Activated T-helper 1 cell treated with Interleukin-2 at 50 U/mL for 16 hours (primary cell): ENCODE measurements around the gene XPC.
"Not testable (repeated sequence)": the region's sequence is repeated elsewhere in the genome, so short reads cannot be mapped to it uniquely, and the experiment has no call there.

Experiments used
- DNase-seq: peaks from one replicate; pipeline ENCODE4 v3.0.0-alpha.2; 2020; ENCODE audit warnings: low read depth

Gene XPC

GRCh38 chr3:14178247-14179113, at the start of gene XPC, which contains the start of gene LSM3:
Gene XPC, minus strand, starts transcription at chr3:14178601. Its CDS starts 33 bp downstream, at chr3:14178568.
Gene LSM3, plus strand, starts transcription at chr3:14178817. Its CDS starts 44 bp downstream, at chr3:14178861.
- DNase-seq = peak; percentile 96

GRCh38 chr3:14227856-14228255, 49.5 kb upstream of the XPC start:
- DNase-seq = no peak

- DNase-seq = not testable (repeated sequence)
These were observed 48.0 kb upstream of the XPC start for GRCh38 chr3:14226351-14226750.

- no peak for DNase-seq
These were observed 47.0 kb upstream of the XPC start for GRCh38 chr3:14225421-14225820.

- no peak for DNase-seq
These were observed 46.5 kb upstream of the XPC start for GRCh38 chr3:14224895-14225294.

GRCh38 chr3:14223595-14223994, 45.2 kb upstream of the XPC start:
- no peak for DNase-seq

GRCh38 chr3:14222900-14223594, 44.6 kb upstream of the XPC start:
- DNase-seq = no peak

- no peak for DNase-seq
These were observed 44.1 kb upstream of the XPC start for GRCh38 chr3:14222457-14222856.

GRCh38 chr3:14221902-14222301, 43.5 kb upstream of the XPC start:
- no peak for DNase-seq

- DNase-seq = no peak
These were observed 42.5 kb upstream of the XPC start for GRCh38 chr3:14220933-14221332.

- no peak for DNase-seq
These were observed 40.0 kb upstream of the XPC start for GRCh38 chr3:14218355-14218754.

- DNase-seq = peak; percentile 20
These were observed 38.1 kb upstream of the XPC start for GRCh38 chr3:14216257-14217048.

GRCh38 chr3:14214764-14215163, 36.4 kb upstream of the XPC start:
- DNase-seq = no peak

GRCh38 chr3:14213066-14213774, 34.8 kb upstream of the XPC start:
- DNase-seq = no peak

- no peak for DNase-seq
These were observed 33.6 kb upstream of the XPC start for GRCh38 chr3:14212032-14212431.

- DNase-seq = no peak
These were observed 33.2 kb upstream of the XPC start for GRCh38 chr3:14211621-14212020.

GRCh38 chr3:14210843-14211594, 32.6 kb upstream of the XPC start:
- no peak for DNase-seq

GRCh38 chr3:14210290-14210688, 31.9 kb upstream of the XPC start:
- no peak for DNase-seq

GRCh38 chr3:14209581-14210289, 31.3 kb upstream of the XPC start:
- no peak for DNase-seq

- DNase-seq = no peak
These were observed 30.6 kb upstream of the XPC start for GRCh38 chr3:14208977-14209394.
